Transverse colon (tissue), 4 donors: ENCODE data around the gene NHERF2.

Experiments used
- CTCF ChIP-seq, 5 experiments: fragments of 200-600 bp in 3 of 5; fragments of 450-650 bp in 2 of 5; sonication (generic) in 3 of 5; IDR thresholded peaks; 1 replicate in 2 of 5; 2 replicates in 3 of 5; pipeline ENCODE4 v1.5.1; 2016 to 2017; ENCODE audit warnings: antibody characterized with exemption in 5 of 5, inconsistent platforms in 3 of 5, mild to moderate bottlenecking in 2 of 5, moderate library complexity in 1 of 5
- EP300 ChIP-seq: sonication (generic); formaldehyde crosslinking; IDR thresholded peaks from one replicate; pipeline ENCODE4 v1.6.1; 2017; ENCODE audit warnings: antibody characterized with exemption, low read depth
- POLR2AphosphoS5 ChIP-seq, 3 donors: sonication (generic); formaldehyde crosslinking; IDR thresholded peaks; one replicate each; pipeline ENCODE4 v1.6.1; 2016; ENCODE audit warnings: antibody characterized with exemption in 3 of 3

- TF ChIP-seq CTCF (IDR thresholded peaks at IDR 0.05) = no peak
- TF ChIP-seq POLR2AphosphoS5 (IDR thresholded peaks at IDR 0.05) = no peak
- TF ChIP-seq EP300 = no peak
Measured at GRCh38 chr16:2079991-2080390, 53.3 kb downstream of the NHERF2 start.
